ENCODE measurements around the gene SPOPL. TPM values are rescaled to one million over a fixed set of nuclear protein-coding genes. Genes with fewer than 3 reads are reported as not detected.

Gene SPOPL
- total RNA-seq, 1 experiment from 2014 or later, result 31.6 TPM

- H3K4me1 Mint-ChIP-seq (ENCODE audit: low read depth, unreplicated experiment), result no peaks in the 10 kb centered on the region
- DNase-seq, result no peak
- H3K27ac Mint-ChIP-seq (ENCODE audit: unreplicated experiment), result no peak overlapping the region
- POLR2A ChIA-PET, result no interaction called here
- CTCF ChIA-PET, result interaction anchor here (0.8 kb wide), 1 partner anchor 301 kb away, joined by 3 read pairs; no protein-coding TSS in a partner anchor
- Histone ChIP-seq H3K4me3 (ENCODE audit: low read depth, low read length) (no peak overlapping the region), H3K36me3 (ENCODE audit: control insufficient read depth, insufficient read depth, low read length) (no peaks in the 10 kb centered on the region), H3K27me3 (replicated peaks; ENCODE audit: control insufficient read depth, insufficient read depth, low read length) (no peaks in the 10 kb centered on the region), H3K4me1 (peaks cover 21% of the 10 kb centered on the region), H3K9me3 (peaks cover 6% of the 10 kb centered on the region; the same call in 1 of the 2 replicates)
- intact Hi-C loops (cut with micrococcal nuclease; ENCODE audit: unreplicated experiment), result no loop called here
- no peaks in the 10 kb centered on the region for H3K27me3 Mint-ChIP-seq (ENCODE audit: insufficient read depth, unreplicated experiment)
- no peaks in the 10 kb centered on the region for H3K9me3 Mint-ChIP-seq (ENCODE audit: unreplicated experiment)
- H3K4me3 Mint-ChIP-seq (ENCODE audit: unreplicated experiment), result no peak overlapping the region
- H3K36me3 Mint-ChIP-seq (ENCODE audit: insufficient read depth, unreplicated experiment), result no peaks in the 10 kb centered on the region
- peak in 1 of 2 experiments; percentile 1 for TF ChIP-seq CTCF (IDR thresholded peaks at IDR 0.05; ENCODE audit: insufficient read depth in 1 of 2, low read depth in 1 of 2, low read length in 1 of 2, severe bottlenecking in 1 of 2, unreplicated experiment in 1 of 2)
- BruUV-seq (replicated peaks), result no TSS peak
These were observed 15.0 kb upstream of the SPOPL start for GRCh38 chr2:138486363-138487198.

DNA sequence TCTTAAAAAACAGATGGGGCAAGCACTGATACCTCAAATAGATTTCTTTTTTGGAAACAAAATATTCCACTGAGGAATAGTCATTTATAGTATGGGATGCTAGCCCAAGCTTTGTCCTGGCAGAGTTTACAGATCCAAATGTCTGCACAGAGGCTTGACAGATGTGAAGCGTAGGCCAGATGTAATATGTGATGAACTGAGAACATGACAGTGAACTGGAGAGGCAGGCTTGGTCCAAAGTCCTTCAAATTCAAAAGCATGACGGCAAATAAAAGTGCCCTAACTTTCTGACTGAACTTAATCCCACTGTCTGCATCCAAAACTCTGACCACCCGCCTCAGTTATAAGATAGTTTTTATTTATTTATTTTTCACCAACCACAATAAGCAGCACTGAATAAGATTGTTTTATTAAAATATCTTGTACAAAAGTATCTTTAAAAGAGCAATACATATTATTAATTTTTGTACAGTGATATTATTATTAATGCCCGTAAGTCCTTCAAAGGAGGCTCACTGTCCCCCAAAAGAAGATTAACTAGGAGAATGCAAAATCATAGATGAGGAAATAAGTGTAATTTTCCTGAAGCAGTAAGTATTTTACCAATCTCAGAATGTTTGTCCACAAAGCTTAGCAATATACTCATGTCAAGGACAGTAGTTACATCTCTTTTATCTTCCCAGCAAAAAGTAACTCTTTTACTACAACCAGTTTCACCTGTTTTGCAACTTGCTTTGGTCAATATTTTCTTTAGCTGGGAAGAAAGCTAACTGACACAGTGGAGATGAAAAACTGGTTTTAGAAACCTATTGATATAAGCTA, 10.7 kb upstream of the SPOPL start:
- Mint-ChIP-seq H3K36me3 (ENCODE audit: insufficient read depth, unreplicated experiment) (peaks cover 9% of the 10 kb centered on the region), H3K9me3 (ENCODE audit: unreplicated experiment) (no peaks in the 10 kb centered on the region), H3K4me3 (ENCODE audit: unreplicated experiment) (no peak overlapping the region), H3K4me1 (ENCODE audit: low read depth, unreplicated experiment) (peaks cover 32% of the 10 kb centered on the region), H3K27ac (ENCODE audit: unreplicated experiment) (no peak overlapping the region), H3K27me3 (ENCODE audit: insufficient read depth, unreplicated experiment) (no peaks in the 10 kb centered on the region)
- no peaks in the 10 kb centered on the region for H3K36me3 ChIP-seq (ENCODE audit: control insufficient read depth, insufficient read depth, low read length)
- TF ChIP-seq CTCF (IDR thresholded peaks at IDR 0.05; ENCODE audit: insufficient read depth in 1 of 2, low read depth in 1 of 2, low read length in 1 of 2, severe bottlenecking in 1 of 2, unreplicated experiment in 1 of 2), result no peak
- DNase-seq, result peak in 1 of 2 experiments; percentile 80
- H3K27me3 ChIP-seq (replicated peaks; ENCODE audit: control insufficient read depth, insufficient read depth, low read length), result no peaks in the 10 kb centered on the region
- CTCF ChIA-PET, result interaction anchor here (0.9 to 1.2 kb wide), 2 partner anchors 10 kb away, joined by 3 to 4 read pairs; no protein-coding TSS in a partner anchor
- intact Hi-C loops (cut with micrococcal nuclease; ENCODE audit: unreplicated experiment), result loop anchor here (1.0 to 10.0 kb wide), 5 partner anchors 10 to 576 kb away; partner anchors contain the start of gene SPOPL
- peaks cover 64% of the 10 kb centered on the region for H3K4me1 ChIP-seq
- H3K4me3 ChIP-seq (ENCODE audit: low read depth, low read length), result no peak overlapping the region
- POLR2A ChIA-PET, result interaction anchor here (1.2 kb wide), 1 partner anchor 10 kb away, joined by 9 read pairs; no protein-coding TSS in a partner anchor
- BruUV-seq (replicated peaks), result no TSS peak
- H3K9me3 ChIP-seq, result no peaks in the 10 kb centered on the region

- no peak overlapping the region for H3K4me3 Mint-ChIP-seq (ENCODE audit: unreplicated experiment)
- no peaks in the 10 kb centered on the region for H3K27me3 ChIP-seq (replicated peaks; ENCODE audit: control insufficient read depth, insufficient read depth, low read length)
- peaks cover 38% of the 10 kb centered on the region for H3K4me1 Mint-ChIP-seq (ENCODE audit: low read depth, unreplicated experiment)
- H3K4me1 ChIP-seq, result peaks cover 70% of the 10 kb centered on the region
- ChIA-PET CTCF (interaction anchor here (0.9 kb wide), 1 partner anchor 10 kb away, joined by 4 read pairs; no protein-coding TSS in a partner anchor), POLR2A (interaction anchor here (1.2 kb wide), 1 partner anchor 9 kb away, joined by 9 read pairs; no protein-coding TSS in a partner anchor)
- H3K27ac Mint-ChIP-seq (ENCODE audit: unreplicated experiment), result no peak overlapping the region
- H3K4me3 ChIP-seq (ENCODE audit: low read depth, low read length), result no peak overlapping the region
- DNase-seq, result no peak
- BruUV-seq (replicated peaks), result no TSS peak
- no peak for TF ChIP-seq CTCF (IDR thresholded peaks at IDR 0.05; ENCODE audit: insufficient read depth in 1 of 2, low read depth in 1 of 2, low read length in 1 of 2, severe bottlenecking in 1 of 2, unreplicated experiment in 1 of 2)
- H3K9me3 Mint-ChIP-seq (ENCODE audit: unreplicated experiment), result no peaks in the 10 kb centered on the region
- H3K27me3 Mint-ChIP-seq (ENCODE audit: insufficient read depth, unreplicated experiment), result no peaks in the 10 kb centered on the region
- H3K36me3 ChIP-seq (ENCODE audit: control insufficient read depth, insufficient read depth, low read length), result no peaks in the 10 kb centered on the region
- no peaks in the 10 kb centered on the region for H3K9me3 ChIP-seq
- intact Hi-C loops (cut with micrococcal nuclease; ENCODE audit: unreplicated experiment), result loop anchor here (1.0 to 10.0 kb wide), 5 partner anchors 10 to 577 kb away; partner anchors contain the start of gene SPOPL
- peaks cover 14% of the 10 kb centered on the region for H3K36me3 Mint-ChIP-seq (ENCODE audit: insufficient read depth, unreplicated experiment)
These were observed 10.1 kb upstream of the SPOPL start for GRCh38 chr2:138491495-138491862.

Data from Caco-2 (cell line).